GM19099 (cell line): ENCODE measurements around the gene HNRNPLL.

ENCODE experiments used
- POLR2A ChIP-seq: IDR thresholded peaks from 3 replicates; pipeline ENCODE4 v1.6.1; 2011; ENCODE audit warnings: low read depth; ENCODE audit not compliant: insufficient read length; ENCODE audit errors: extremely low read depth

HNRNPLL gene

DNA sequence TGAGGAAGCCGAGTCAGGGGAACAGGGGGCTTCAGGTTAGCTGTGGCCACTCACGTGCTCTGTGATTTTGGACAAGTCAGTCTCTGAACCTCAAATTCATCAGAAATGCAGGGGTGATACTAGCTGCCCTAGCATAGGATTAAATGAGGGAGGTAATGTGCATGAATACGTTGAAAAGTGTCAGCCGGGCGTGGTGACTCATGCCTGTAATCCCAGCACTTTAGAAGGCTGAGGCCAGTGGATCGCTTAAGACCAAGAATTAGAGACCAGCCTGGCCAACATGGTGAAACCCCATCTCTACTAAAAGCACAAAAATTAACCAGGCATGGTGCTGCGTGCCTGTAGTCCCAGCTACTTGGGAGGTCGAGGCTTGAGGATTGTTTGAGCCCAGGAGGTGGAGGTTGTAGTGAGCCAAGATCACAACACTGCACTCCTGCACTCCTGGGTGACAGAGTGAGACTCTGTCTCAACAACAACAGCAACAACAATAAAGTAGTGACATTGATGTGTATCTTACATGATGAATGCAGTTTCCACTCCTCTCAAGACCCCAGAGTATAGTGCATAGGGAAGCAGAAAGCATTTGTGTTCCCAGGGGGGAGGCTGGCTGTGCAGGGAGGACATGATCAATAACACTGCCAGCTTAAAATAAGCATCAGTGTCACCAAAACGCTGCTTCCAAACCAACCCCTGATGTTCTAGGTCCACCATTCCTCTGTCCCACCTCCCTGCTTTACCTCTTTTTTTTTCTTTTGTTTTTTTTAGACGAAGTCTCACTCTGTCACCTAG, 68.8 kb downstream of the HNRNPLL start:
- TF ChIP-seq POLR2A: no peak

DNA sequence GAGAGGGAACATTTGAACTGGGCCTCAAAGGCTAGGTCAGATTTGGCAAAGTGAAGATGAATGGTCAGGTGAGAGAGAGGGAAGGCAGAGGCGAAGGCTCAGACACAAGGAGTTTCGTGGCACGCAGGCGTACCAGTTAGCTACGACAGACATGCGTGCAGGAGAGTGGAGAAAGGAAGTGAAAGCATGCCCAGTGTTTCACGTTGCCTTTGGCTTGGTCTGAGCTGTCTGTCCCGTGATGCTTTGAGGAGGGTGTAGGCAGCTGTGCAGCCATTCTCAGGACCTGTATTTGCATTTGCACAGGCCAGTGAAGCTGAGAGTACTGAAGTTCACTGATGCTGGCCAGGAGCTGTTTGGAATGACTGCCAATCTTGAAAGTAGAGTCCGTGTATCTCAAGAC, 69.5 kb downstream of the HNRNPLL start:
- TF ChIP-seq POLR2A: no peak

DNA sequence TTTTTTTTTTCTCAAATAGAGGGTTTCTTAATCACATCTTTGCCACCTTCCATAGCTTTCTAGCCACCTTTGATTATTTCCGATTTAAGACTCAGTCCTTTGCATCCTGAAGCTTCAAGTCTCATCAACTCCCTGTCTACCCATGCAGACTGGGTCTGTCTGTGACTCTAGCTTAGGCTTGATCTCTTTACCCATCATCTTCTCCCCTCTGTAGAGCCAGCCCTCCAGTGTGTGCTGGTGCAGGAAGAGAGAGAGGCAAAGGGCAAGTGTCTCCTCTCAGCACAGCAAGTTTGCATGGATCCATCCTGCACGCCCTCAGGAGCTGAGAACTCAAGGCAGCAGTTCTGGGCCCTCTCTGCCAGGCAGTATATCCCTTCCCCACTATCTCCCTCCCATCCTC, 70.4 kb downstream of the HNRNPLL start:
- TF ChIP-seq POLR2A: no peak

DNA sequence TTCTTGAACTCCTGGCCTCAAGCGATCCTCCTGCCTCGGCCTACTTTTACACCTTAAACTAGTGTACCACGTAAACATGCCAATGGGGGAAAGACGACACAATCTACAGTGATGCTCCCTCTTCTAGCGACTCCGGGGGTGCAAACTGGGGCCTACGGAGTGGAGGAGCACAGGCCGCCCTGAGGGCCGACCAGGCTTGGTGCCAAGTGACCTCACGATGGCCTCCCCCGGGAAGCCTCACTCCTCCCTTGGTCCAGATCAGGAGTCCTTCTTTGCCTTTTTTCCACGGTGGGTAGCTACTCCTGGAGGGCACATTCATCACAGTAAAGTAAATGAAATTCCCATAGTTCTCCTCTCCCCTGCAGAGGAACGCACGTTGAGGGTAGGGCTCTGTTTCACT, 73.5 kb downstream of the HNRNPLL start:
- TF ChIP-seq POLR2A: no peak

DNA sequence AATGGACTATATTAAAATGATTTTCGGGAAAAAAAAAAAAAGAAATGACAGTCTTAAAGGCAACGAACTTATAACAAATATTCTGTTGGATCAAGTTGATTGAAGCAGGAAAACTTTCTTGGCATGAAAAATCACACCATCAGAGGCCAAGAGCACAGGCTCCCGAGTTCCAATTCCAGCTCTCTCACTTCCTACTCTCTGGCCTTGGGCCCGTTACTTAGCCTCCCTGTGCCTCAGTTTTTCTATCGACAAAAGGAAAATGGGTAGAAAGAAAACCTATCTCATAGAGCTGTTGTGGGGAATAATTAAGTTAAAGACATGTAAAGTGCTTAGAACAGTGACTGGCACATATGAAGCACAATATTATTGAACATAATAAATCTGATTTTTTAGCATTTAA, 74.2 kb downstream of the HNRNPLL start:
- TF ChIP-seq POLR2A: no peak

DNA sequence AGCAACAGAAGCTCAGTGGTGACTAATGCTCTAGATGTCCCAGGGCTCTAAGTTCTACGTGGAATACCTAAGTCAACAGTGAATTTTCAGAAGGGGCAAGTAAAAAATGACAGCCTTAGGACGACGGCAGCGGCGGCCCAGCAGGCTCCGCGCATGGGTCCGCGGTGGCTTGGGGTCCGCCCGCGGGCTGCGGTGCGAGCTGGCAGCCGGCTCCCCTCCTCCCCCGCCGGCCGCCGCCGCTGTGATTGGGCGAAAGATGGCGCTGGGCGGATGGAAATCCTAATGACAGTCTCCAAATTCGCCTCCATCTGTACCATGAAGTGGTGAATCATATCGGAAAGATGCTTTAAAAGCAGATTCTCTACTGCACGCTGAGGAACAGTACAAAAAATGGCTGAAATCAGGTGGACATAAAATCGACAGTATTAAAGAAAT, 74.7 kb downstream of the HNRNPLL start:
- TF ChIP-seq POLR2A: no peak

DNA sequence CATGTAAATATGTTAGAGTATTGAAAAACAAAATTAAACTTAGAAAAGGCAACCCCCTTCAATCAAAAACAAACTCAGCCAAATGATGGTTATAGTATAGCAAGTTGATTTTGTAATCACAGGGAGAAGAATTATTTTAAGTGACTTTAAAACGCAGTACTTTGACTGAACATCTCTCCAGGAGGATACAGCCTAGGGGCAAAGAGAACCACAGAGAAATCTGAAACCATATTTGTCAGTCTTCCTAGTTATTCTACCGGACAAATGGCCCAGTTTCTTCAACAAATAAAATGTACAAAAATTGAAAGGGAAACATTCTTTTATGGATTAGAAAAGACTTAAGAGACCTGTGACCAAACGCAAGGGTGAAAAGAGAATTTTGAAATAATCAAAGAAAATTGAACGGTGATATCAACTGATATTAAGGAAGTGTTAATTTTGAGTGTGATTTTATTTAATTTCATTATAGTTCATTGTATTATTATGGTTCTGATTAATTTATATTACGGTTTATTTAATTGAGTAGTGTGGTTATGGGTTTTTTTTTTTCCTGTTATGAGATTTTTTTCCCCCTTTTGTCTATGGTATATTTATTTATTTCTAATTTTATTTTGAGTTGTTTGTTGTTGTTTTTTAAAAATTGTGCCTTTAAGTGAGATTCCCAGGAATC, 75.3 kb downstream of the HNRNPLL start:
- no peak for TF ChIP-seq POLR2A

DNA sequence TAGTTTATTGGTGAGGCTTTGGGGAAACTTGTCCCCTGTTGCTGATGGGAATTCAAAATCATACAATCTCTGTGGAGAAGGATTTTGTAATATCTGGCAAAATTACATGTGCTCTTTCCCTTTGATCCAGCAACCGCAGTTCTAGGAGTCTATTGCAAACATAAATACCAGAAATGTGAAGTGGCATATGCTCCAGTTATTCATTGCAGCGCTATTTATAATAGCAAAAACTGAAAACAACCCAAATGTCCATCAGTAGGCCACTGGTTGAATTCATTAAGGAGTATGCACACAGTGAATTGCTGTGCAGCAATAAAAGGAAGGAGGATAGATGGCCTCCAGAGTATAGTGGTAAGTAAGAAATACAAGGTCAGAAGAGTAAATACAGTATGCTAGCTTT, 76.5 kb downstream of the HNRNPLL start:
- no peak for TF ChIP-seq POLR2A

DNA sequence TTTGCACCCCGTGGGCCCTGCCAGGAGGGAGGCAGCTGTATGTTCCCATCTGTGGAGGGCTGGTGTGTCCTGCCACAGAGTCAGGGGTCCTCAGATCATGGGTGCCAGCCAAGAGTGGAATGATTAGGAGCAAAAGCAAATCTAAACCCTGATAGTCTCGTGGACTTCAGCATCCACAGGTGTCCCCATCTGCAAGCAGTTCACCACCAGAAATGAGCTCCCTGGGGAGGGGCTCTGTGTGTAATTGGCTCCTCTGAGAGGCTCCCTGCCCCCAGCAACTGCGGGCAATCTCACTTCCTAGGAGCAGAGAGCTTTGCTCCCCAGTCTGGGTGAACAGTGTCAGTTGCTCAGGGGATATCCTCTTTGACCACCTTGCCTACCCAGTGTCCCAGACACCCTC, 78.1 kb downstream of the HNRNPLL start:
- no peak for TF ChIP-seq POLR2A

DNA sequence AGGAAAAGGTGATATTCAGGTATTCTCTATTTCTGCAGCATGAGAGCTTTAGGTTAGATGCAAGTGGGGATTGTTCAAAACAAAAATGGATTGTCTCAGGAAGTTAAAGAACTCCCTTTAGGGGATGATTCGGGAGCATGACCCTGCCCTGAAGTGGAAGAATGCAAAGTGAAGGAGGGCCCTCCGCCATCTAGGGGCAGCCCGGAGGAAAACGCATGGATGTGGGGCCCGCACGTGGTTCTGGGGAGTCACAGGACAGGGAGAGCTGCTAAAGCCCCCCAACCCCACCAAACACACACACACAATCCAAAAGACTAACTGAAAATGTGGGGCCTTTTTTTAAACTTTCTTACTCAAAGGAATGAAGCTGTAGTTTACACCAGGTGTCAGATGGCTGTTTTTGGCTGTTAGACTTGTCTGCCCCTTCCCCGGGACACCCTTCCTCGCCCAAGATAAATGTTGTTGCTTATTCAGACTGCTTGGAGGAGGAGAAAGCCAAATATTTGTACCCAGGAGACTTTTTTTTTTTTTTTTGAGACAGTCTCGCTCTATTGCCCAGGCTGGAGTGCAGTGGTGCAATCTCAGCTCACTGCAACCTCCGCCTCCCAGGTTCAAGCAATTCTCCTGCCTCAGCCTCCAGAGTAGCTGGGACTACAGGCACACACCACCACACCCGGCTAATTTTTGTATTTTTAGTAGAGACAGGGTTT, 78.8 kb downstream of the HNRNPLL start:
- TF ChIP-seq POLR2A: no peak

DNA sequence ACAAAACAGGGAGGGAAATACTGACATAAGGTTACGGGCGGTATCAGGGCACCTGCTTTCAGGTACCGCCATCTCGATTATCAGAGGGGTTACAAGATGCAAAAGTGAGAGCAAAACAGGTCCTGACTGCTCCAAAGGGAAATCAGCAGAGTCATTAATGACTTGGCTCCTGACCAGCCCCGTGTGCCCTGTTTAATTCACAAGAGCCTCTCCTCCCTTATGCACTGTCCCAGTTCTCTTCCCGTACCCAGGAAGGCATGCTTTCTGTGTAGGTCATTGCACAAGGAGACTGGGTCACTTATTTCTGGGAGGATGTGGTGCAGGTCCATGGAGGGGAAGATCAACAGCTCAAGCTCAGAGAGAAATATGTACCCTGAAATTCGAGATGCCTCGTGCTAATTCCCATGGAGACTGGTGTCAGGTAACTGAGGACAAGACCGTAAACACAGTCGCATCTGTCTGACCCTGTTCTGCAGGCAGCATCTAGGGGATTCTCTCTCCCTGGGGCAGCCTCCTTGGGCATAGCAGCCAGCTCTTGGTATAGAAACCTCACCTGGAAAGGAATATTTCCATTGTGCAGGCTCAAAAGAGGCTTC, 79.9 kb downstream of the HNRNPLL start:
- TF ChIP-seq POLR2A: no peak

DNA sequence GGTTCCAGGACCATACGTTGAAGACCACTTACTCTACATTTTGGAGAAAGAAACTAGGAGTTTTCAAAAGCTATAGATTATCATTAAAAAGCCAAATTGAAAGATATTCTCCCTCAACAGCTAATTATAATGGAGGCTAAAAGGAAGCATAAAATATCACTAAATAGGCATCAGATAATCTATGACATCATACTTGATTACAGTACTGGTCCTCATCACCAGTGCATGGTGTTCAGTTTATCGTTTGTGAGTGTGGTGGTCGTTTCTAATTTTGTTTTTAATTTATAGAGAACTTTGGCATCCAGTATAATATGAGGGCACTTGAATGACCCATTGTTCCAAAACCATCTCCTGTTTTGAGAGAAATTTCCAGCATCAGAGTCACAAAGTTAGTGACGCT, 80.9 kb downstream of the HNRNPLL start:
- TF ChIP-seq POLR2A: no peak

DNA sequence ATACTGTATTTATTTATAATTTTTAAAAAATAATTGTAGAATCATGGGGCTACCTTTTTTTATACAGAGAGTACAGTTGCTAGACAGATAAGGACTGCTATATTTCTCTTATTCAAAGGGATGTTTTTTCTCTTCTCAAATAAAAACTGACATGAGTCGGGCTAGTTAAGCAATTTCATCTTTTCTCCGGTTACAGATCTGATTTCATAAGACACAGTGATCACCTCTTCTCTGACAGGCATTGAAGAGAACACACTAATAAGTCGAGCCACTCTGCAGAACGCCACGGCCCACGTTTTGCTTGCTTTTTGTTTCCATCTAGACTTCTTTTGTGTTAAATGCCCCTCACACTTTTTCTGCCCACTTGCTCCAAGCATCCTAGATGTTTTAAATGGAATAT, 85.4 kb downstream of the HNRNPLL start:
- no peak for TF ChIP-seq POLR2A

DNA sequence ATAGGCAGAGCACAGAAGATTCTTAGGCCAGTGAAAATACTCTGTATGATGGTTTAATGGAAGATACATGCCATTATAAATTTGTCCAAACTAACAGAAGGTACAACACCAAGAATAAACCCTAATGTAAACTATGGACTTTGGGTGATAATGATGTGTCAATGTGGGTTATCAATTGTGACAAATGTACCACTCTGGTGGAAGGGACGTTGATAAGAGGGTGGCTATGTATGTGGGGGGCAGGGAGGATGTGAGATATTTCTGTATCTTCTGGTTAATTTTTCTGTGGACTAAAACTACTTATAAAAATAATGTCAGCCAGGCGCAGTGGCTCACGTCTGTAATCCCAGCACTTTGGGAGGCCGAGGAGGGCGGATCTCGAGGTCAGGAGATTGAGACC, 86.2 kb downstream of the HNRNPLL start:
- no peak for TF ChIP-seq POLR2A

DNA sequence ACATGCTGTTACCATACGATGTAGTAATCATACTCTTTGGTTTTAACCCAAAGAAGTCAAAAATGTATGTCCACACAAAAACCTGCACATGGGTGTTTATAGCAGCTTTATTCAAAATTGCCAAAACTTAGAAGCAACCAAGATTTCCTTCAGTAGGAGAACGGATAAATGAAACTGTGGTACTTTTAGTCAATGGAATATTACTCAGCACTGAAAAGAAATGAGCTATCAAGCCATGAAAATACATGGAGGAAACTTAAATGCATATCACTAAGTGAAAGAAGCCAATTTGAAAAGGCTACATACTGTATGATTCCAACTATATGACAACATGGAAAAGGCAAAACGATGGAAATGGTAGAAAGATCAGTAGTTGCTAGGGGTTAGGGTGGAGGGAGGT, 86.6 kb downstream of the HNRNPLL start:
- TF ChIP-seq POLR2A: no peak
